HG03025 (cell line): Measurements from ENCODE around the gene ACOT12.
"Not testable (repeated sequence)": the region's sequence is repeated elsewhere in the genome, so short reads cannot be mapped to it uniquely, and the experiment has no call there.

Experiments used
- ATAC-seq: cut with Tn5 transposase; IDR thresholded peaks from one replicate; pipeline ENCODE4 v1.9.1; 2021; ENCODE audit warnings: mild to moderate bottlenecking, moderate library complexity; ENCODE audit not compliant: unreplicated experiment, low FRiP score

Gene ACOT12

DNA sequence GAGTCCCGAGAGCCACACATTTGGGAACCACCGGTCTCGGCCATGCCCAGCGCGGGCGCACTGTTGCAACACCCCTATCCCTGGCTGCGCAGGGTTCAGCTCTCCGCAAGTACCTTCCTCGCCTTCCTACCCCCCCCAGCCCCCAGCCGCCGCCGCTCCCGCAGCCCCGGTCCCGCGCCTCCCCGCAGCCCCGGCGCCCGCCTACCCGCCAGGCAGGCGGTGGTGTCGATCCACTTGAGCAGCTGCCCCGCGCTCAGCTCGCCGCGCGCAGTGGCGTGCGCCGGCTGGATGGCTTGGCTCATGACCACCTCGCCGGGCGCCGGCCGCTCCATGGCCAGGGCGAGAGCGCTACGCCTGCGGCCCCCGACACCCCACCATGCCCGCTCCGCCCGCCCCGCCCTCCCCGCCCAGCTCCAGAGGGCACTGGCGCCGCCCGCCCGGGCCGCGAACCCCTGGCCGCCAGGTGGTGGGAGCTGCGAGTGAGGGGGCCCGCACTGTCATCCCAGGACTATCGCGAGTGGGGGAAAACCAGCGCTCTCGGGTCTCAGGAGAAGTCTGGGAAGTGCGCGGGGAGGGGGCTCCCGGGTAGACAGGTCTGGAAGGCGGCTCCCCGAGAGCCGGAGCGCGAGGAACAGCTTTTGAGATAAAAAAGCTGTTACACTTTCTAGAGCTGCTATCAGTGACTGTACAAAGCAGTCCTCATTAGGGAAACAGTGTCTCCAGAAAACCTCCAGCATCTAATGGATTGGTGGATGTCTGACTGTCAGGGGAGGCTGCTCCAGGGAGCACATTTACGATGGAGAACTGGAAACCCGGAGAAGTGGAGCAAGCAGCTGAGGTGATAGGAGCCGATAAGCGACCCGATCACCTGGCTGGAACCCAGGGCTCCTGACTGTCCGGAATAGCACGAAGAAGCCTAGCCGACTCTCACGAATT is at the start of gene ACOT12:
ACOT12 (minus strand) TSS at position 352 of the 936 bp plus-strand sequence; CDS start at position 332, 20 bp downstream.
- ATAC-seq, result no peak

DNA sequence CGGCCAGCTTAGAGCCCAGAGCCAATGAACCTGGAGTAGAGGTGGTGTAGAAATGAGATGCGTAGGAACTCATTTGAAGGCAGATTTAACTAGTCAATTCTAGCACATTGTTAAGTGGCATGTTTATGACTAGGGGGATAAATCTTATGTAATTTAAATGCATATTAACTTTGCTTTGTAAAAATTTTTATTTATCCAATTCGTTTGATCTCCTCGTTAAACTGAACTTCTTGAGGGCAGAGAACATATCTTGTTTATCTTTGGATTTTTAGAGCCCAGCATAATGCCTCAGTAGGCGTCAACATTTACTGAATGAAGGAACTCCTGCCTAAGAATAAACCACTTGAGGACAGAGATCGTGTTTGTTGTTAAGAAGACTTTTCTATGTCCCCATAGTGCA is 41.1 kb upstream of the ACOT12 start:
- ATAC-seq, result no peak

DNA sequence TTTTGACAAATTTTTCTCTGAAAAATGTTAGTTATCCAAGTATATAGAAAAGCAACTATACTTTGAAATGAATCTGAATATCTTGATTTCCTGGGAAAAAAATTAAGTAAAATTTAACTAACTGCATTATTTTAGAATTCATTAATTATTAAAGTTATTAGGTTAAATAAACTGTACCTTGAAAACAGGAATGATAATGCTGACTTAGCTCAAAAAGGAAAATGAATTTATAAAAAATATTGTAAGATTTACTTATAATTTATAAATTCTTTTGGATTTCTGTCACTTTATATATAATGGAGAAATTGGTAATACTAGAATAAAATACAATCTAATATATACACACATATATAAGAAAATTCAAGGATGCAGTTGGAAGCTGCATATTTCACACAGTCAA is 36.1 kb upstream of the ACOT12 start:
- ATAC-seq, result no peak

DNA sequence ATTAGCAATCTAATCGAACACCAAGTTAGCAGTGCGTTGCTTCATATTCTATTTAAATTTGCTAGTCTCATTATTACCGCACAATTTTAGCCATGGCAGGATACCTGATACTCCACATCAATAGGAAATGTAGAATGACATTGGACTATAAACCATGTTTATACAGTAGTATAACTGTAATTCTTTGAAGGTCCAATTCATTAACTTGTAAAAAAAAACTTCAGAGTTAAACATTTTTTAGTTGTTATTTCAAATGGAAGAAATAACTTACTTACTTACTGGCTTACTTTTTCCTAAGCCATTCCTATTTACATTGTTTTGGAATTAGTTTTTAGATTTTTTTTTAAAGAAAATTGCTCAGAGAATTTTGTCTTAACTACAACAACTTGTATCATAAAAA is 35.4 kb upstream of the ACOT12 start:
- no peak for ATAC-seq

DNA sequence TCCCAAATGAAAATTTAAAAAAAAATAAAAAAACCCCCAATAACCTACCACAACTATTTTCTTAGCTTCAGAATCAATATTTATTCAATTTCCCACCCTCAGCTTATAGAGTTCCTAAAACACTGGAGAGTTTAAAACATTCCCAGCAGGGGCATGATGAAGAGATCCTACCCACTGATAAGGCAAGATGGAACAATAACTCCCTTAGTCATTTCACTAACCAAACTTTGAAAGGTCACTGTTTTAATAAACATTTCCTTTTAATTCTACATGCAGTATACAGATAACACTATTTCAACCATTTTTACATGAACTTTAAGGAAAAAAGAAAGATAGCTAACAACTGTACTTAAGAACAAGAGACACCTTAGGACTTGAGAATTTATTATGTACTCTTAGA is 34.9 kb upstream of the ACOT12 start:
- no peak for ATAC-seq

DNA sequence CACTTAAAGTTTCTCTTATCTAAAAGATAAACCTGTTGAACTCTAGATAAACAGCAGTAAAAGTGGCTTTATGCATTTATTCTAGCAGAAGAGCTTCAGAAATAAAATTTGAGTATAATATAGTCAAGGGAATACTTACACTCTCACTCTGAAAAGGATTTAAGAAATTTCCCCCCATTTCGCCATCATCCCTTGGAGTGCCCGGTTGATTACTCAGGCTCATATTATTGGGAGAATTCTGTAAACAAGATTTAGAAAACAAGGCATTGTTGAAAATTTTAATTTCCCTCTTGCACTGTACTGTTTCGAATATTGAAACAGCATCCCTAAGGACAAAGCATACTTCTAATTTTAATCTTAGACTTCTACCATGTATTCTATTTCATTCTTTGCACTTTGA is 34.5 kb upstream of the ACOT12 start:
- ATAC-seq, result no peak

DNA sequence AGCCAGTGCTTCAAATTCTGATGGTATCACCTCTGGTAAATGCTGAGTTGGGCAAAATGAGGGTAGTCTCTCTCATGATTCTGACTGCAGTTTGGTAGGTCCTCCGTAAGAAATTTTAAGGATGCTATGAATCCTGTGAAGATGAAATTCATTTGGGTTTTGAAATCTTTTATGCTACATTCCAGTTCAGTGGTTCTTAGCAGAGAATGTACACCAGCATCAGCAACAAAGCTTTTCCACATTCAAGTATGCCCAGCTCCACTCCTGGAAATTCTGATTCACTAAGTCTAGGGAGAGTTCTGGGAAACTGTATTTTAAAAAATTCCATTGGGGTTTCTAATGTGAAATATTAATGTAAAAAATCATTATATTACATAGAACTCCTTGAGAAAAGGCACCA is 33.6 kb upstream of the ACOT12 start:
- no peak for ATAC-seq

DNA sequence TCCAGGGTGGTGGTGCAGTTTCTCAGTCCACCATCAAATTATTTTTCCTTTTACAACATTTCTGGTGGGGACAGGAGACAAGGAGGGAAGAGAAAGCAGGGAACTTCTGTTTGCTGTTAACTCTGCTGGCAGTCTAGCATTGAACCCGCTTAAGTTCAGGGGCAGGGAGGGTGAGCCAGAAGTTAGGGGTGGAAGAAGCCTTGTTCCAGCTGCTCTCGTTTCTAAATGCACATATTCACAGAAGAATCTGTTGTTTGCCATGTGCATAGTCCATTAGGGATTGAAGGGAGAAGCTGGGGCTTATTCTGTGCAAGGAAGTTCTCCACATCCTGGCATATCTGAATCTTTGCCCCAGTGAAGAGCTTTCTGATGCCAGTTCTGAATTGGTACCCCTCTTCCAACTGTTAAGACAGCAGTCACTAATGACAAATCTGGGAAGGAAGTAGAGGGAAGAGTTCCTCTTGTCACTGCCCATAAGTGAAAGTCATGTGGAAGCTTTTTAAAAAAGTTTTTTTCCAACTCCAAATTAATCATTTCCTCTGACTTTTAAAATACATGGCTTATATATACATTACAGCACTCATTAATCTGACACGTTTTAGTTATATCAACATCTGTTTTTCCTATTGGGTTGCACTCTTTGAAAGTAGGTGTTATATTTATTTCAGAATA is 32.6 kb upstream of the ACOT12 start:
- ATAC-seq, result no peak

DNA sequence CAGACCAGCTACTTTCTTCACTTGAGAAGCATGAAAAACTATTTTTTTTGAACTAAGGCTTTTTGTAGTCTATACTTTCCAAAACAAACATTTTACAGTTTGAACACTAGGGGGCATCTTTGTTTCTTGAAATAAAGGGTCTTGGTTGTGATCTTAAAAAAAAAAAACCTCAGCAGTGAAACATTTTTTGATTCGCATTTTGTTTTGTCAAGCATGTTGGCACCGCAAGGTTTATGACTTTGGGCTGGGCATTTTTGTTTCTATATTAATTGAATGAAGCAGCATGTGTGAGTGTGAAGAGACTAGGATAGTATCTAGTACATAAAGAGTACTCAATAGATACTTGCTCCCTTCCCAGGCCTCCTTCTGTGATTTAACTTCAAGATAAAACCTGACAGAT is 31.6 kb upstream of the ACOT12 start:
- ATAC-seq, result no peak

DNA sequence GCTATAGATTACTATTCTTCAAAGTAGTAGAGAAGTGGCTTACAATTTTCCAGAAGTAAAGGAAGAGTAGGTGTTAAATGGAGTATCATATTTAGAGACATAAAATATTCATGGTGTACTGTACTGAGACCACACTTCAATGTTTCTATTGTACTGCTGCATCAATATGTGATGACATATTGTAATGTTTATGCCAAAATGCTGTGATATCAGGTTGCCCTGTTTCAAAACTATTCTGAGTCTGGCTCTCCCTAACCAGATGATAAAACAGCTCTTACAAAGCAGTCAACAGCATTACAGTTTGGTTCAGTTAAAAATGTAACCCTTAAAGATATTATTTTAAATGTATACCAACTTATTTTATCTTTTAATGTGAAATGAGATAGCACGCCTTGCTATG is 30.8 kb upstream of the ACOT12 start:
- ATAC-seq, result no peak

DNA sequence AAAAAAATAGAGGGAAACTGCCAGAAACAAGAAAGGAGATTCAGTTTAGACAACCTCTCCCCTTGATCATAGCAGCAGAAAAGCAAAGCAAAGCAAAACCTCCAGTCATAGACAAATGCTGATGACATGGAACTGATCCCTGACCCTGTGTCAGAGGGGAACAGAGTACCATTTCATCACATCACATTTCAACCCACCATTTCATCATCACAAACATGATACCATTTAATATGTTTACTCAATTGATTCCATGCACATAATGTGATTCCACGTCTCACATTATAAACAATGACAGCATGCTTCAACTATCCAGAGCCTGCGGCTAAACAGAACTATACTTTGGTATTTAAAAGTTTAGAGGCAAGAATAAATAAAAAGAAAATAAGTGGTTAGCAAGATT is 28.7 kb upstream of the ACOT12 start:
- no peak for ATAC-seq

DNA sequence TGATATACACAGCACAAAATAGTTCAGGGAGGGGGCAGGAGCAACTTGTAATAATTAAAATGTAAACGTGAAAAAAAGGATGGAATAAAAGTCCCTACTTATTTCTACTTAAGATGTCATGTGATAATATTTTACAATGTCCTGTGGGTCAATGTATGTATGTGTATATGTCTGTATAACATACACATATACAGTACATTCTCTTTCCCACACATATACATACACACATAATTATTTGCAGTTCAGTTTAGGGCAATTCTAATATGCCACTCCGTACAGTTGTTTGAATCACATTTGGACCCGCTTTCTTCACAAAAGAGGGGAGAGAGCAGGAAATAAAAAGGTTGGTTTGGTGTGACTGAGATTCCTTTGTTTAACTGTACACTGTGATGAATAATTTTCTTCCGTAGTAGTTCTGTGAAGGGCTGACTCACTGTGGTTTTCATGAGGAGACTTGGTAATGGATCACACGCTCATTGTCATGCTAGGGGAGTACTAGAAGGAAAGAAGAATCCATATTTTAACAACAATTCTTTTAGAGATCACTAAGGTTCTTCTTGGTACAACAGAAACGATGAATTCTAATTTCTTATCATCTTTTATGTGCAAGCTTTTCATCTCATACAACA is 26.2 kb upstream of the ACOT12 start:
- no peak for ATAC-seq

DNA sequence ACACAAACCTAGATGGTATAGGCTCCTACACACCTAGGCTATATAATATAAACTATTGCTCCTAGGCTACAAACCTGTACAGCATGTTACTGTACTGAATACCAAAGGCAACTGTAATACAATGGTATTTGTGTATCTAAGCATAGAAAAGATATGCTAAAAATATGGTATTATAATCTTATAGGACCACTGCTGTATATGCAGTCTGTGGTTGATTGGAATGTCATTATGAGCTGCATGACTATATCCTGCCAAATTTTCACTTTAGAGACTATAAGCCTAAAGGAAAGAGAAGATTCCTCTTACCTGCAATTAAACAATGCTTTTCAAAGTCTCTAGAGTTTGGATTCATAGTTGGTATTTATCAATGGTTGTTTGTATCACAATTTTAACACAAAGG is 24.7 kb upstream of the ACOT12 start:
- ATAC-seq, result no peak

DNA sequence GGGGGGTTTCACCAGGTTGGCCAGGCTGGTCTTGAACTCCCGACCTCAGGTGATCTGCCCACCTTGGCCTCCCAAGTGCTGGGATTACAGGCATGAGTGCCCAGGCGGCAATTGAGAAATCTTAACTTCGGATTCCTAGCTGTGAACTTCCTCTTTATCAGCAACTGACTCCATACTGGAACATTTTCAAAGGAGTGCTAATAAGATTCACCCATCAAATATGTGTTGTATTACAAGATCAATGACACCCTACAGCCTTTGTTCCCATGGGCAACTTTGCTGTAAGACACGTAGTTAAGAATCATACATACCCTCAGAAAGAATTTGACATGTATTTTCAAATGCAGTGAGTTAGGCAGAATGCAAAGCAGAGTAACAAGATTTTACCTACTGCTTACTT is 23.1 kb upstream of the ACOT12 start:
- ATAC-seq, result no peak

DNA sequence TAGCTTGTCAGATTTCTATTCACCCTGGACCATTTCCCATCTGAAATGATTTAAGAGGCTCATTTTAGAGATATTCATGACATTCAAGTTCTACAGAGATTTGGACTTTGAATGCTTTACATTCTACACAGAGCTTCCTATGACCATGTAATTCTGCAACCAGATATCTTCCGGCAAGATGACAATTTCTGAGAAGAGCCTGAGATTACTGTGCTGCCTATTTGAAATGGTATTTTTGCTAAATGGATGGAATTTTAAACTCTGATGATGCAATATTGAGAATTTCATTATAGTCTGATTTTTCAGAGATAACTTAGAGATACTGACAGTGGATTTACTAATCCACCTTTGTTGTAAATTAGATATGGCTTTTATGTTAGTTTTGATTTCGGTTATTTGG is 16.0 kb upstream of the ACOT12 start:
- ATAC-seq, result no peak

DNA sequence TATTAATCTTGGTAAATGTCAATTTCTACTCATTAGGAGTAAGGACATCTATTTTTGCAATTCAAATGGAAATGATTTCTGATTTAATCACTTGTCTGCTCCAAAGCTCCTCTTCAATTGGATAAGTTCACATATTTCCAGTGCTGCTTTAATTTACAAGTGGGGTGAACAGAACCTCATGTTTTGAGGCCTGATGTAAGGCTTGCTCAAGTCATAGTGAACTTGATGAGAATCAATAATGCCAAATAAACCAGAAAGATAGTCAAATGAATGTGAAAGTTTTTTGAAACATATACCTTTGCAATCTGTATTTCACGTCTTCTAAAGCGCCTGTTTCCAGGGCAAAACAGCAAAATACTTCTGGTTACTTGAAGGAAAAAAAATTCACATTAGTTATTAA is 15.4 kb upstream of the ACOT12 start:
- no peak for ATAC-seq

DNA sequence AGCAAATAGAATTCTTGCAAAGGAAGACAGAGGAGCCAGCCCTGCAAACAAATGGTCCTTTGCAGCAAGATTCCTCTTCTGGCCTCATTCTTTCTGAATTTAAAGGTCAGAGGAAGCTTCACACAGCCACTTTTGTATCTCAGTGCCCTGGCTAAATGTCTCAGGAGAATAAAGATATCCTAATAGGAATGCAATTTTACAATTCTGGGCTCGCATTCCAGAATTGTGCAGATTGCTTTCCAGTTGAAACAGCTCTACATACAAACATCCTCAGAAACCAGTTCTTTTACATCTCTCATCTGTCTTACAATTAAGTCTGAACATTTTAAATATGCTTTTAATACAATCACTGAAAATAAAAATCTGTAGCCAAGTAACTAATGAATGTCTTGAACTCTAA is 14.6 kb upstream of the ACOT12 start:
- ATAC-seq, result no peak

DNA sequence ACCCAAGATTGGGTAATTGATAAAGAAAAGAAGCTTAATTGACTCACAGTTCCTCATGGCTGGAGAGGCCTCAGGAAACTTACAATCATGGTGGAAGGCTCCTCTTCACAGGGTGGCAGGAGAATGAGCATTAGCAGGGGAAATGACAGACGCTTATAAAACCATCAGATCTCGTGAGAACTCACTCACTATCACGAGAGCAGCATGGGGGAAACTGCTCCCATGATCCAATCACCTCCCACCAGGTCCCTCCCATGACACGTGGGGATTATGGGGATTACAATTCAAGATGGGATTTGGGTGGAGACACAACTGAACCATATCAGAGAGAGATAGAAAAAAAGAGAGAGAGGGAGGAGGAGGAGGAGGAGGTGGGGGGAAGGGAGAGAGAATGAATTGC is 13.9 kb upstream of the ACOT12 start:
- not testable (repeated sequence) for ATAC-seq

DNA sequence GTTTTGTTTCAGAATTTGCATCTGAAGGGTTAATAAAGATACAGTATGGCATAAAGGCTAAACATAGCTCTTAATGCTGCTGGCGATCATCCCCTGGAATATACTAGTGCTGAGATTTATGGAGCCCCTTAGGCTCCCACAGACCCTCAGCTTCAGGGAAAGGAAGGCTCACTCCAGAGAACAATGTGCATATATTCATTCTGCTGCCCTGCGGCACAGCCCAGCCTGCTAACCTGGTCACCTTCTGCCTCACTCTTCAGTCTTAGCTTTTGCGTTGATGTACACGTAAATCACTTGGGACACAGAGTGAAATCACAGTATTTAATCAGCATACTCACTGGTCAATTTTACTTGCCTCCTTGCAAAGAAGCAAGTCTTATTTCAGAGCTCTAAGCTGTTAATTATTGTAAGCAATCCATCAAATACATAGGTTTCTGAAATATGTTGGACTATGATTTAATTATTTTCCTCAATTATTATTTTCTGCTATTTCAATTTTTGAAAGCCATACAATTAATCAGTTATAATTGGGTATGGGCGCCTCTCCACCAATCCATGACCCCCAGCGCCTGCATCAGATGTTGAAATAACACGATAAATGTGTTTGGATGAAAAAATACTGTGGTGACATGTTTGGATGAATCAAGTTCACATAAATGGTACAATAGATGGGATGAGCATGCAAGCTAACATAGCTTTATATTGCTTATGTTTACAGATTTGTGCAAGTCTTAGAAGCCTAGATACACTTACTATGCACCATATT is 11.4 kb upstream of the ACOT12 start:
- no peak for ATAC-seq

DNA sequence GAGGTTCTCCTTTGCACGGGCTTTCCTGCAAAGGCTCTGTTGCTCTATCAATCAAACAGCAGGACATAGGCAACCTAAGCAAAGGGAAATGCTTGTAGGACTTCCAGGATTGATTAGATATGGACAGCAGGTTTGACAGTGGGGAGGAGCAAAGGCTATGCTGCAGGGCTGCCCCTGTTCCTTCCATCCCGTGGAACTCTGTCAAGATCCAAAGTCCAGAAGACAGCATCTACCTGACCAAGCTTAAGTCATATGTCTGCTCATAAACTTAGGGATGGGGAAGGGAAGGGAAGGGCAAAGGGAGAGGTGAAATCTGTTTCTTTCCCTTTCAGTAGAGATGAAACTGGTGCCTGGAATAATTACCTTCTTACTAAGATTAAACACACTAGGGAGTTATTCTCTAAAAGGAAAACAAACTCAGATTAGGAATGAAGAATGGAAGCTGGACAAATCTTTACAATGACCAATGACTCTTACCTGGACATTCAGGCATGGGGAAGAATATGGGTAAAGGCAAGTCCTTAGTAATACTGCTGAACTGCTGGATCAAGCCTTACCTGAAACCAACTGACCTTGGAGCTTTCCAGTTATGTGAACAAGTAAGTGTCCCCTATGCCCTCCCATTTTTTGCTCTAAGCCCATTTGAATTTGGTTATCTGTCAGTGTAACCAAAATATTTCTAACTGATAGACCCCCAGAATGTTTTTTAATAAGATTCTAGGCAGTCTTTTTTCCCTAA is 8.4 kb upstream of the ACOT12 start:
- ATAC-seq, result no peak
